HG03575 (cell line): ENCODE data around the gene PPIE.

Source experiments
- ATAC-seq: cut with Tn5 transposase; IDR thresholded peaks from one replicate; pipeline ENCODE4 v1.9.1; 2021; ENCODE audit not compliant: unreplicated experiment, insufficient number of reproducible peaks, low FRiP score; ENCODE audit errors: extremely low read depth

PPIE gene

GRCh38 chr1:39738622-39739366, at the start of gene PPIE:
Gene PPIE, plus strand, starts transcription at chr1:39738882. Its CDS starts 19 bp downstream, at chr1:39738901.
- ATAC-seq, result no peak

GRCh38 chr1:39689214-39689613, 49.5 kb upstream of the PPIE start:
- no peak for ATAC-seq

- ATAC-seq, result no peak
These were observed 49.0 kb upstream of the PPIE start for GRCh38 chr1:39689635-39690034.

- ATAC-seq, result no peak
These were observed 48.5 kb upstream of the PPIE start for GRCh38 chr1:39690225-39690624.

- ATAC-seq, result no peak
These were observed 47.8 kb upstream of the PPIE start for GRCh38 chr1:39690794-39691382.

- ATAC-seq, result no peak
These were observed 47.1 kb upstream of the PPIE start, which contains the start of gene HPCAL4 for GRCh38 chr1:39691383-39692151. Gene HPCAL4, minus strand, starts transcription at chr1:39691433. Its CDS starts 6,830 bp downstream, at chr1:39684603.

GRCh38 chr1:39692152-39693074, 46.3 kb upstream of the PPIE start:
- no peak for ATAC-seq

GRCh38 chr1:39694026-39694425, 44.7 kb upstream of the PPIE start:
- ATAC-seq, result no peak

- no peak for ATAC-seq
These were observed 43.7 kb upstream of the PPIE start for GRCh38 chr1:39695016-39695415.

GRCh38 chr1:39696448-39696847, 42.2 kb upstream of the PPIE start:
- no peak for ATAC-seq

- ATAC-seq, result no peak
These were observed 40.1 kb upstream of the PPIE start for GRCh38 chr1:39698568-39698967.

GRCh38 chr1:39699419-39699818, 39.3 kb upstream of the PPIE start:
- no peak for ATAC-seq

- no peak for ATAC-seq
These were observed 38.3 kb upstream of the PPIE start for GRCh38 chr1:39700348-39700747.

- ATAC-seq, result no peak
These were observed 37.6 kb upstream of the PPIE start for GRCh38 chr1:39701049-39701439.

- no peak for ATAC-seq
These were observed 33.9 kb upstream of the PPIE start for GRCh38 chr1:39704757-39705156.

- no peak for ATAC-seq
These were observed 31.2 kb upstream of the PPIE start for GRCh38 chr1:39707506-39707905.

GRCh38 chr1:39711104-39711965, 27.3 kb upstream of the PPIE start:
- no peak for ATAC-seq

GRCh38 chr1:39711966-39712340, 26.7 kb upstream of the PPIE start:
- no peak for ATAC-seq
